MM.1S (cell line): ENCODE measurements around the gene DUSP1.
"Not testable (repeated sequence)": the region's sequence is repeated elsewhere in the genome, so short reads cannot be mapped to it uniquely, and the experiment has no call there.

Experiments used
- DNase-seq: peaks from one replicate; pipeline ENCODE4 v3.0.0-alpha.2; 2015
- H2AFZ ChIP-seq: fragments of 300-600 bp; sonication (generic); 2 replicates; pipeline ENCODE4 v1.6.0; 2016; ENCODE audit warnings: antibody characterized with exemption, low read length
- H3F3A ChIP-seq: fragments of 300-600 bp; sonication (generic); 2 replicates; pipeline ENCODE4 v1.6.1; 2016; ENCODE audit warnings: mild to moderate bottlenecking, antibody characterized with exemption, low read length, moderate library complexity, mixed read lengths; ENCODE audit not compliant: insufficient read depth
- H3K27ac ChIP-seq: fragments of 300-600 bp; sonication (generic); 2 replicates; pipeline ENCODE4 v1.5.1; 2016; ENCODE audit warnings: mild to moderate bottlenecking, low read length
- H3K27me3 ChIP-seq: fragments of 300-600 bp; sonication (generic); replicated peaks from 2 replicates; pipeline ENCODE4 v1.6.0; 2016; ENCODE audit warnings: low read length; ENCODE audit not compliant: insufficient read depth
- H3K36me3 ChIP-seq: fragments of 300-600 bp; sonication (generic); replicated peaks from 2 replicates; pipeline ENCODE4 v1.6.1; 2016; ENCODE audit warnings: mild to moderate bottlenecking, low read length, mixed read lengths; ENCODE audit not compliant: insufficient read depth
- H3K4me1 ChIP-seq: fragments of 300-600 bp; sonication (generic); 2 replicates; pipeline ENCODE4 v1.6.1; 2016; ENCODE audit warnings: low read length, mixed read lengths
- H3K4me2 ChIP-seq: fragments of 300-600 bp; sonication (generic); 2 replicates; pipeline ENCODE4 v1.6.0; 2016; ENCODE audit warnings: low read depth, low read length
- H3K4me3 ChIP-seq: fragments of 300-600 bp; sonication (generic); 2 replicates; pipeline ENCODE4 v1.5.1; 2016; ENCODE audit warnings: low read length, mixed read lengths
- H3K79me2 ChIP-seq: fragments of 300-600 bp; sonication (generic); 2 replicates; pipeline ENCODE4 v1.6.1; 2016; ENCODE audit warnings: mixed run types, low read length, mixed read lengths
- H3K9ac ChIP-seq: fragments of 300-600 bp; sonication (generic); 2 replicates; pipeline ENCODE4 v1.6.1; 2016; ENCODE audit warnings: low read length, mixed read lengths
- H3K9me2 ChIP-seq: fragments of 300-600 bp; sonication (generic); replicated peaks from 2 replicates; pipeline ENCODE4 v1.6.1; 2016; ENCODE audit warnings: mild to moderate bottlenecking, low read length, mixed read lengths; ENCODE audit not compliant: insufficient read depth
- H3K9me3 ChIP-seq: fragments of 300-600 bp; sonication (generic); replicated peaks from 2 replicates; pipeline ENCODE4 v1.6.1; 2016; ENCODE audit warnings: mild to moderate bottlenecking, low read length, mixed read lengths; ENCODE audit not compliant: insufficient read depth
- H4K20me1 ChIP-seq: fragments of 300-600 bp; sonication (generic); 2 replicates; pipeline ENCODE4 v1.6.1; 2016; ENCODE audit warnings: mild to moderate bottlenecking, low read length, moderate library complexity, mixed read lengths; ENCODE audit not compliant: insufficient read depth
- CTCF ChIP-seq: fragments of 300-600 bp; sonication (generic); IDR thresholded peaks from 2 replicates; pipeline ENCODE4 v1.5.1; 2016; ENCODE audit warnings: antibody characterized with exemption, low read length, mixed read lengths
- EZH2 ChIP-seq: fragments of 300-600 bp; sonication (generic); optimal IDR thresholded peaks from 2 replicates; pipeline ENCODE3; 2017; ENCODE audit warnings: low read depth, mild to moderate bottlenecking, antibody characterized with exemption, low read length, mixed read lengths
- EZH2phosphoT487 ChIP-seq: fragments of 300-600 bp; sonication (generic); IDR thresholded peaks from 2 replicates; pipeline ENCODE4 v1.6.1; 2018; ENCODE audit warnings: antibody characterized with exemption, low read length

DUSP1 gene

GRCh38 chr5:172818081-172818480 is 47.1 kb upstream of the DUSP1 start:
- Histone ChIP-seq H3K9me3 (no peaks in the 10 kb centered on the region), H3K9me2 (no peaks in the 10 kb centered on the region), H3K4me3 (no peak overlapping the region), H3K79me2 (no peaks in the 10 kb centered on the region), H3K4me2 (no peak overlapping the region), H3K27ac (no peak overlapping the region), H3K36me3 (no peaks in the 10 kb centered on the region), H3K9ac (no peak overlapping the region), H2AFZ (no peak overlapping the region), H3F3A (no peaks in the 10 kb centered on the region), H4K20me1 (no peaks in the 10 kb centered on the region), H3K27me3 (no peaks in the 10 kb centered on the region), H3K4me1 (no peaks in the 10 kb centered on the region)
- no peak for DNase-seq
- TF ChIP-seq CTCF (no peak), EZH2phosphoT487 (no peak), EZH2 (no peak)

GRCh38 chr5:172817664-172818063 is 46.7 kb upstream of the DUSP1 start:
- no peak overlapping the region for H3K4me3 ChIP-seq
- no peaks in the 10 kb centered on the region for H3F3A ChIP-seq
- H3K4me1 ChIP-seq: no peaks in the 10 kb centered on the region
- no peaks in the 10 kb centered on the region for H3K36me3 ChIP-seq
- H3K9me2 ChIP-seq: no peaks in the 10 kb centered on the region
- no peak overlapping the region for H3K27ac ChIP-seq
- no peak overlapping the region for H3K4me2 ChIP-seq
- H4K20me1 ChIP-seq: no peaks in the 10 kb centered on the region
- DNase-seq: no peak
- H3K9ac ChIP-seq: no peak overlapping the region
- H3K79me2 ChIP-seq: no peaks in the 10 kb centered on the region
- no peak for TF ChIP-seq EZH2phosphoT487
- no peaks in the 10 kb centered on the region for H3K9me3 ChIP-seq
- H3K27me3 ChIP-seq: no peaks in the 10 kb centered on the region
- no peak overlapping the region for H2AFZ ChIP-seq

GRCh38 chr5:172816925-172817562 is 46.0 kb upstream of the DUSP1 start:
- Histone ChIP-seq H3K27me3 (no peaks in the 10 kb centered on the region), H3K27ac (no peak overlapping the region), H3K79me2 (no peaks in the 10 kb centered on the region), H3K36me3 (no peaks in the 10 kb centered on the region), H2AFZ (no peak overlapping the region), H3K9me3 (no peaks in the 10 kb centered on the region), H3K9me2 (no peaks in the 10 kb centered on the region), H3K4me3 (no peak overlapping the region), H3F3A (no peaks in the 10 kb centered on the region), H3K9ac (no peak overlapping the region), H4K20me1 (no peaks in the 10 kb centered on the region), H3K4me1 (no peaks in the 10 kb centered on the region), H3K4me2 (no peak overlapping the region)
- TF ChIP-seq EZH2: no peak
- TF ChIP-seq CTCF: no peak
- TF ChIP-seq EZH2phosphoT487: no peak
- no peak for DNase-seq

GRCh38 chr5:172815631-172816030 is 44.6 kb upstream of the DUSP1 start:
- no peaks in the 10 kb centered on the region for H3K36me3 ChIP-seq
- H4K20me1 ChIP-seq: no peaks in the 10 kb centered on the region
- H3K27me3 ChIP-seq: no peaks in the 10 kb centered on the region
- no peak overlapping the region for H2AFZ ChIP-seq
- no peak overlapping the region for H3K27ac ChIP-seq
- H3K79me2 ChIP-seq: no peaks in the 10 kb centered on the region
- no peak for TF ChIP-seq EZH2phosphoT487
- no peak for TF ChIP-seq CTCF
- TF ChIP-seq EZH2: no peak
- no peak overlapping the region for H3K9ac ChIP-seq
- H3K4me2 ChIP-seq: no peak overlapping the region
- no peak for DNase-seq
- H3K9me3 ChIP-seq: no peaks in the 10 kb centered on the region
- H3K9me2 ChIP-seq: no peaks in the 10 kb centered on the region
- H3K4me3 ChIP-seq: no peak overlapping the region
- H3F3A ChIP-seq: no peaks in the 10 kb centered on the region
- H3K4me1 ChIP-seq: no peaks in the 10 kb centered on the region

- not testable (repeated sequence) for H3K9me2 ChIP-seq, H2AFZ ChIP-seq, H3K4me3 ChIP-seq, DNase-seq, H3K27me3 ChIP-seq, H3F3A ChIP-seq, H3K79me2 ChIP-seq, H3K36me3 ChIP-seq, H3K4me1 ChIP-seq, H3K27ac ChIP-seq, H4K20me1 ChIP-seq, H3K9ac ChIP-seq, H3K9me3 ChIP-seq, H3K4me2 ChIP-seq
Measured at GRCh38 chr5:172810996-172811395, 40.0 kb upstream of the DUSP1 start.
